Measurements from ENCODE around the gene FOSB.

The FOSB gene

GRCh38 chr19:45442778-45443461 lies 24.9 kb upstream of the FOSB start:
- DNase-seq = peak in 1 of 2 experiments; percentile 43

GRCh38 chr19:45443462-45444317 lies 24.1 kb upstream of the FOSB start:
- DNase-seq = peak; percentile 71 to 79

- DNase-seq = peak; percentile 81 to 85
Measured at GRCh38 chr19:45444318-45445041, 23.3 kb upstream of the FOSB start.

- DNase-seq = no peak
Measured at GRCh38 chr19:45445139-45445538, 22.7 kb upstream of the FOSB start.

- no peak for DNase-seq
Measured at GRCh38 chr19:45446295-45446694, 21.5 kb upstream of the FOSB start.

- DNase-seq = no peak
Measured at GRCh38 chr19:45446944-45447343, 20.9 kb upstream of the FOSB start.

GRCh38 chr19:45448425-45448756 lies 19.4 kb upstream of the FOSB start:
- no peak for DNase-seq

- DNase-seq = no peak
Measured at GRCh38 chr19:45448887-45449299, 18.9 kb upstream of the FOSB start.

- DNase-seq = no peak
Measured at GRCh38 chr19:45450012-45450333, 17.8 kb upstream of the FOSB start.

GRCh38 chr19:45451131-45451849 lies 16.5 kb upstream of the FOSB start:
- peak; percentile 34 to 43 for DNase-seq

GRCh38 chr19:45451850-45452387 lies 15.9 kb upstream of the FOSB start:
- DNase-seq = no peak

- peak; percentile 58 to 73 for DNase-seq
Measured at GRCh38 chr19:45455707-45456499, 11.9 kb upstream of the FOSB start.

GRCh38 chr19:45456500-45456815 lies 11.3 kb upstream of the FOSB start:
- no peak for DNase-seq

GRCh38 chr19:45457776-45458175 lies 10.0 kb upstream of the FOSB start:
- DNase-seq = no peak

GRCh38 chr19:45460807-45461347 lies 6.9 kb upstream of the FOSB start:
- DNase-seq = no peak

- DNase-seq = no peak
Measured at GRCh38 chr19:45462174-45462573, 5.6 kb upstream of the FOSB start.

- no peak for DNase-seq
Measured at GRCh38 chr19:45463241-45463640, 4.6 kb upstream of the FOSB start.

- DNase-seq = no peak
Measured at GRCh38 chr19:45464274-45464673, 3.5 kb upstream of the FOSB start.

GRCh38 chr19:45464852-45465441 lies 2.8 kb upstream of the FOSB start:
- no peak for DNase-seq

- DNase-seq = no peak
Measured at GRCh38 chr19:45467115-45467455, 711 bp upstream of the FOSB start.

GRCh38 chr19:45468159-45468651 lies 409 bp downstream of the FOSB start:
- peak; percentile 30 to 45 for DNase-seq

GRCh38 chr19:45468803-45469131 lies 971 bp downstream of the FOSB start:
- no peak for DNase-seq

Data from activated CD4-positive, alpha-beta T cell treated with anti-CD3 and anti-CD28 coated beads, Interleukin-2, amount 50 U/mL, for 48 hours (primary cell).